Measurements from ENCODE around the gene OSBP2.

OSBP2 gene

DNA sequence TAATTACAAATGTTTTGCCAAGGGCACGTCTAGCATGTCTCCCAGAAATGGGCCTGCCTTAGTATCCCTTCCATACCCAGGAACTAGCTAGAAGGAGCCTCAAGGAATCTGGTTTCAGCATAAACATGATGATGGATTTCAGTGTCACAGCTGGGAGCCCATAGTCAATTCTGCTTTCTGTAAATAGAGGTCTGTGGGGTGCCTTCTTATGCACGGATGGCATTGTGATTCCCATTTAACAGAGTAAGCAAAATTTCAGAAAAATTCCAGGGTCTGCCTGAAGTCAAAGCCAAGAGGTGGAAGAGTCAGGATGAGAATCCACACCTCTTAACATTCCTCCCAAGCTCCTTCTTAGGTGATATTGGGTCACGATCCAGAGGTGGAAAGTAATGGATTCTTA lies 39.1 kb upstream of the OSBP2 start:
- H3K36me3 ChIP-seq (ENCODE audit: insufficient read depth, low read length), result no peaks in the 10 kb centered on the region
- H3K27ac ChIP-seq, result no peak overlapping the region
- H3K4me3 ChIP-seq, result no peak overlapping the region
- no peaks in the 10 kb centered on the region for H3K9me3 ChIP-seq (ENCODE audit: low read depth, low read length)
- peak; percentile 12 for DNase-seq (ENCODE audit: low read depth, low spot score)
- TF ChIP-seq POLR2AphosphoS5 (IDR thresholded peaks at IDR 0.05; ENCODE audit: borderline replicate concordance, low read depth, low read length) (no peak), EZH2 (IDR thresholded peaks at IDR 0.05) (no peak), FOXP2 (optimal IDR thresholded peaks at IDR 0.05; ENCODE audit: control extremely low read depth, extremely low read length, insufficient read depth) (no peak)
- H3K9ac ChIP-seq (ENCODE audit: insufficient read length), result no peak overlapping the region

GRCh38 chr22:30662040-30662439 lies 32.6 kb upstream of the OSBP2 start:
- no peak for DNase-seq (ENCODE audit: low read depth, low spot score)
- Histone ChIP-seq H3K36me3 (ENCODE audit: insufficient read depth, low read length) (no peaks in the 10 kb centered on the region), H3K27ac (no peak overlapping the region), H3K9ac (ENCODE audit: insufficient read length) (no peak overlapping the region), H3K9me3 (ENCODE audit: low read depth, low read length) (no peaks in the 10 kb centered on the region), H3K4me3 (no peak overlapping the region)
- TF ChIP-seq EZH2 (IDR thresholded peaks at IDR 0.05), result no peak
- no peak for TF ChIP-seq FOXP2 (optimal IDR thresholded peaks at IDR 0.05; ENCODE audit: control extremely low read depth, extremely low read length, insufficient read depth)
- no peak for TF ChIP-seq POLR2AphosphoS5 (IDR thresholded peaks at IDR 0.05; ENCODE audit: borderline replicate concordance, low read depth, low read length)

DNA sequence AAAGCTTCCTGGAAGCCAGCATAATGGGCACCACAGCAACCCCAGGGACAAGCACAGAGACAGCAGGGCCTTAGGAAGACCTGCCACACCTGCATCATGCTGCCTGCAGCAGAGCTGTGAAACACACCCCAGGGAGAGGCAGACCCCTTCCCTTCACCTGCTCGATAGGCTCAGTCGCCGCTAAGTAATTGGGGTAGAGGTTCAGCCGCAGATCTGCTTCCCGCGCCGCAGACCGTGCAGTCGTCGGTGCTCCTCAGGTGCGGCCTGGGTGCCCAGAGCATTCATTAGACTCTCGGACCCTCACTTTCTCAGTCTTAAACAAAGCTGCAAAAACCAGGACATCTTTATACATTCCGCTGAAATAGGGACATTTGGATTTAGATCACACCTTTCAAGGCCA lies 29.9 kb upstream of the OSBP2 start:
- Histone ChIP-seq H3K27ac (no peak overlapping the region), H3K4me3 (no peak overlapping the region), H3K9ac (ENCODE audit: insufficient read length) (no peak overlapping the region), H3K9me3 (ENCODE audit: low read depth, low read length) (no peaks in the 10 kb centered on the region), H3K36me3 (ENCODE audit: insufficient read depth, low read length) (no peaks in the 10 kb centered on the region)
- TF ChIP-seq EZH2 (IDR thresholded peaks at IDR 0.05) (no peak), POLR2AphosphoS5 (IDR thresholded peaks at IDR 0.05; ENCODE audit: borderline replicate concordance, low read depth, low read length) (no peak), FOXP2 (optimal IDR thresholded peaks at IDR 0.05; ENCODE audit: control extremely low read depth, extremely low read length, insufficient read depth) (no peak)
- DNase-seq (ENCODE audit: low read depth, low spot score), result no peak

- Histone ChIP-seq H3K9ac (ENCODE audit: insufficient read length) (no peak overlapping the region), H3K27ac (no peak overlapping the region), H3K9me3 (ENCODE audit: low read depth, low read length) (no peaks in the 10 kb centered on the region), H3K36me3 (ENCODE audit: insufficient read depth, low read length) (no peaks in the 10 kb centered on the region), H3K4me3 (no peak overlapping the region)
- no peak for TF ChIP-seq EZH2 (IDR thresholded peaks at IDR 0.05)
- TF ChIP-seq POLR2AphosphoS5 (IDR thresholded peaks at IDR 0.05; ENCODE audit: borderline replicate concordance, low read depth, low read length), result no peak
- TF ChIP-seq FOXP2 (optimal IDR thresholded peaks at IDR 0.05; ENCODE audit: control extremely low read depth, extremely low read length, insufficient read depth), result no peak
- DNase-seq (ENCODE audit: low read depth, low spot score), result no peak
These were observed 29.4 kb upstream of the OSBP2 start for GRCh38 chr22:30665266-30665665.

GRCh38 chr22:30665786-30666185 lies 28.9 kb upstream of the OSBP2 start:
- Histone ChIP-seq H3K9me3 (ENCODE audit: low read depth, low read length) (no peaks in the 10 kb centered on the region), H3K4me3 (no peak overlapping the region), H3K36me3 (ENCODE audit: insufficient read depth, low read length) (no peaks in the 10 kb centered on the region), H3K27ac (no peak overlapping the region), H3K9ac (ENCODE audit: insufficient read length) (no peak overlapping the region)
- TF ChIP-seq FOXP2 (optimal IDR thresholded peaks at IDR 0.05; ENCODE audit: control extremely low read depth, extremely low read length, insufficient read depth) (no peak), POLR2AphosphoS5 (IDR thresholded peaks at IDR 0.05; ENCODE audit: borderline replicate concordance, low read depth, low read length) (no peak), EZH2 (IDR thresholded peaks at IDR 0.05) (no peak)
- DNase-seq (ENCODE audit: low read depth, low spot score), result no peak

GRCh38 chr22:30667107-30667493 lies 27.6 kb upstream of the OSBP2 start:
- Histone ChIP-seq H3K9ac (ENCODE audit: insufficient read length) (peak overlapping the region; percentile 27), H3K4me3 (peak overlapping the region; percentile 84), H3K27ac (no peak overlapping the region), H3K36me3 (ENCODE audit: insufficient read depth, low read length) (no peaks in the 10 kb centered on the region), H3K9me3 (ENCODE audit: low read depth, low read length) (no peaks in the 10 kb centered on the region)
- TF ChIP-seq EZH2 (IDR thresholded peaks at IDR 0.05) (no peak), POLR2AphosphoS5 (IDR thresholded peaks at IDR 0.05; ENCODE audit: borderline replicate concordance, low read depth, low read length) (no peak), FOXP2 (optimal IDR thresholded peaks at IDR 0.05; ENCODE audit: control extremely low read depth, extremely low read length, insufficient read depth) (no peak)
- DNase-seq (ENCODE audit: low read depth, low spot score), result no peak

- peak within 1 kb of the TSS; percentile 43 for H3K9ac ChIP-seq (ENCODE audit: insufficient read length)
- peak within 1 kb of the TSS; percentile 84 for H3K4me3 ChIP-seq
- H3K9me3 ChIP-seq (ENCODE audit: low read depth, low read length), result no peaks in the 10 kb centered on the region
- no peak within 1 kb of the TSS for H3K27ac ChIP-seq
- no peak for DNase-seq (ENCODE audit: low read depth, low spot score)
- peak; percentile 69; the same call in 1 of the 2 replicates for TF ChIP-seq POLR2AphosphoS5 (IDR thresholded peaks at IDR 0.05; ENCODE audit: borderline replicate concordance, low read depth, low read length)
- no peak for TF ChIP-seq EZH2 (IDR thresholded peaks at IDR 0.05)
- no peaks in the 10 kb centered on the region for H3K36me3 ChIP-seq (ENCODE audit: insufficient read depth, low read length)
These were observed 26.9 kb upstream of the OSBP2 start, which contains the start of gene DUSP18 for GRCh38 chr22:30667494-30668385. DUSP18 (minus strand) TSS chr22:30667875; CDS start chr22:30664003, 3,872 bp downstream.

GRCh38 chr22:30668386-30668710 lies 26.3 kb upstream of the OSBP2 start:
- H3K9ac ChIP-seq (ENCODE audit: insufficient read length), result peak overlapping the region; percentile 43
- H3K36me3 ChIP-seq (ENCODE audit: insufficient read depth, low read length), result no peaks in the 10 kb centered on the region
- H3K27ac ChIP-seq, result no peak overlapping the region
- no peak for DNase-seq (ENCODE audit: low read depth, low spot score)
- no peaks in the 10 kb centered on the region for H3K9me3 ChIP-seq (ENCODE audit: low read depth, low read length)
- TF ChIP-seq FOXP2 (optimal IDR thresholded peaks at IDR 0.05; ENCODE audit: control extremely low read depth, extremely low read length, insufficient read depth) (no peak), POLR2AphosphoS5 (IDR thresholded peaks at IDR 0.05; ENCODE audit: borderline replicate concordance, low read depth, low read length) (no peak), EZH2 (IDR thresholded peaks at IDR 0.05) (no peak)
- H3K4me3 ChIP-seq, result peak overlapping the region; percentile 84
